Measurements from ENCODE around the gene GMDS.

GMDS gene

DNA sequence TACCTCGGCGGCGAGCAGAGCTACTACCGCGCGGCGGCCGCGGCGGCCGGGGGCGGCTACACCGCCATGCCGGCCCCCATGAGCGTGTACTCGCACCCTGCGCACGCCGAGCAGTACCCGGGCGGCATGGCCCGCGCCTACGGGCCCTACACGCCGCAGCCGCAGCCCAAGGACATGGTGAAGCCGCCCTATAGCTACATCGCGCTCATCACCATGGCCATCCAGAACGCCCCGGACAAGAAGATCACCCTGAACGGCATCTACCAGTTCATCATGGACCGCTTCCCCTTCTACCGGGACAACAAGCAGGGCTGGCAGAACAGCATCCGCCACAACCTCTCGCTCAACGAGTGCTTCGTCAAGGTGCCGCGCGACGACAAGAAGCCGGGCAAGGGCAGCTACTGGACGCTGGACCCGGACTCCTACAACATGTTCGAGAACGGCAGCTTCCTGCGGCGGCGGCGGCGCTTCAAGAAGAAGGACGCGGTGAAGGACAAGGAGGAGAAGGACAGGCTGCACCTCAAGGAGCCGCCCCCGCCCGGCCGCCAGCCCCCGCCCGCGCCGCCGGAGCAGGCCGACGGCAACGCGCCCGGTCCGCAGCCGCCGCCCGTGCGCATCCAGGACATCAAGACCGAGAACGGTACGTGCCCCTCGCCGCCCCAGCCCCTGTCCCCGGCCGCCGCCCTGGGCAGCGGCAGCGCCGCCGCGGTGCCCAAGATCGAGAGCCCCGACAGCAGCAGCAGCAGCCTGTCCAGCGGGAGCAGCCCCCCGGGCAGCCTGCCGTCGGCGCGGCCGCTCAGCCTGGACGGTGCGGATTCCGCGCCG lies 634.7 kb downstream of the GMDS start:
- H3K27me3 ChIP-seq (ENCODE audit: control insufficient read depth in 1 of 2, insufficient read depth in 2 of 2, low read length in 2 of 2): peaks cover 65 to 85% of the 10 kb centered on the region in 2 donors
- no peaks in the 10 kb centered on the region for H3K36me3 ChIP-seq (ENCODE audit: insufficient read depth, low read length)
- H3K27ac ChIP-seq (ENCODE audit: low read depth, low read length): no peak overlapping the region
- peak overlapping the region in 1 of 2 donors; percentile 14 for H3K4me3 ChIP-seq (ENCODE audit: low read depth in 1 of 2, low read length in 2 of 2)
- H3K4me1 ChIP-seq (ENCODE audit: insufficient read depth, low read length): peaks cover 6% of the 10 kb centered on the region
- H3K9me3 ChIP-seq (ENCODE audit: low read length): no peaks in the 10 kb centered on the region
- no peak overlapping the region for H3K9ac ChIP-seq (ENCODE audit: low read length)

GRCh38 chr6:1609648-1610496 lies 635.5 kb downstream of the GMDS start, which contains the start of gene FOXC1:
Gene FOXC1, plus strand, starts transcription at chr6:1609915. Its CDS starts 531 bp downstream, at chr6:1610446.
- Histone ChIP-seq H3K27me3 (ENCODE audit: control insufficient read depth in 1 of 2, insufficient read depth in 2 of 2, low read length in 2 of 2) (peaks cover 67 to 85% of the 10 kb centered on the region in 2 donors), H3K4me1 (ENCODE audit: insufficient read depth, low read length) (peaks cover 6% of the 10 kb centered on the region), H3K4me3 (ENCODE audit: low read depth in 1 of 2, low read length in 2 of 2) (peak within 1 kb of the TSS; percentile 14 to 36), H3K36me3 (ENCODE audit: insufficient read depth, low read length) (no peaks in the 10 kb centered on the region), H3K27ac (ENCODE audit: low read depth, low read length) (peak within 1 kb of the TSS; percentile 20), H3K9me3 (ENCODE audit: low read length) (no peaks in the 10 kb centered on the region), H3K9ac (ENCODE audit: low read length) (no peak within 1 kb of the TSS)

DNA sequence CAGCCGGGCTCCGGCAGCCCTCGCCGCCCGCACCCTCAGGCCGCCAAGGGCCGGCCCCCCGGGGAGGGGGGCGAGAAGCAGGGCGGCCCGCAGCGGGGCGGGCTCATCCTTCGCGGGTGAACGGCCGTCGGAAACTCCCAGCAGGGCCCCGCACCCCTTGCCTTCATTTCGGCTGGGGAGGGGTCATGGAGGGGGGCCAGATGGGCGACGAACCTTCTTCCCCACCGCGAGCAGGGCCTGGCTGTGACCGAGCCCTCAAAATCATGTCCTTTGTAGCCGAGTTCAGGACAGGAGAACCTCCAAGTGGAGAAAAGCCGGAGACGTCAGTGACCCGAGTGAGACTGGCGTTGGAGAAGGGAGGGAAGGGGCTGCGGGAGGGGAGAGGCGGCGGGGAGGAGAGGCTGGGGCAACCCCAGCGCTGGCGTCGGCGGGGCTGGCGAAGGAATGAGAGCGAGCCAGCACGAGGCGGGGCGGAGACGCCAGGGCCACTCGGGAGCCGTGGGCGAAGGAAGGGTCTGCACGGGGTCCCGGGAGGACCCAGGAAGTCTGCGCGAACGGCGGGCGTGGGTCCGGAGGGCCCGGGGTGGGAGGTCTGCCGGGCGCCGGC lies 636.3 kb downstream of the GMDS start:
- Histone ChIP-seq H3K36me3 (ENCODE audit: insufficient read depth, low read length) (no peaks in the 10 kb centered on the region), H3K9ac (ENCODE audit: low read length) (no peak overlapping the region), H3K9me3 (ENCODE audit: low read length) (no peaks in the 10 kb centered on the region), H3K4me3 (ENCODE audit: low read depth in 1 of 2, low read length in 2 of 2) (peak overlapping the region in 1 of 2 donors; percentile 36), H3K4me1 (ENCODE audit: insufficient read depth, low read length) (peaks cover 6% of the 10 kb centered on the region), H3K27me3 (ENCODE audit: control insufficient read depth in 1 of 2, insufficient read depth in 2 of 2, low read length in 2 of 2) (peaks cover 65 to 85% of the 10 kb centered on the region in 2 donors), H3K27ac (ENCODE audit: low read depth, low read length) (no peak overlapping the region)

- no peaks in the 10 kb centered on the region for H3K36me3 ChIP-seq (ENCODE audit: insufficient read depth, low read length)
- H3K27ac ChIP-seq (ENCODE audit: low read depth, low read length): no peak overlapping the region
- H3K9ac ChIP-seq (ENCODE audit: low read length): no peak overlapping the region
- H3K4me1 ChIP-seq (ENCODE audit: insufficient read depth, low read length): peaks cover 6% of the 10 kb centered on the region
- peaks cover 58 to 85% of the 10 kb centered on the region in 2 donors for H3K27me3 ChIP-seq (ENCODE audit: control insufficient read depth in 1 of 2, insufficient read depth in 2 of 2, low read length in 2 of 2)
- H3K9me3 ChIP-seq (ENCODE audit: low read length): no peaks in the 10 kb centered on the region
- no peak overlapping the region for H3K4me3 ChIP-seq (ENCODE audit: low read depth in 1 of 2, low read length in 2 of 2)
Measured at GRCh38 chr6:1608222-1609040, 637.0 kb downstream of the GMDS start.

- Histone ChIP-seq H3K27ac (ENCODE audit: low read depth, low read length) (no peak overlapping the region), H3K9ac (ENCODE audit: low read length) (no peak overlapping the region), H3K4me3 (ENCODE audit: low read depth in 1 of 2, low read length in 2 of 2) (no peak overlapping the region), H3K9me3 (ENCODE audit: low read length) (no peaks in the 10 kb centered on the region), H3K36me3 (ENCODE audit: insufficient read depth, low read length) (no peaks in the 10 kb centered on the region), H3K4me1 (ENCODE audit: insufficient read depth, low read length) (peaks cover 6% of the 10 kb centered on the region), H3K27me3 (ENCODE audit: control insufficient read depth in 1 of 2, insufficient read depth in 2 of 2, low read length in 2 of 2) (peaks cover 50 to 84% of the 10 kb centered on the region in 2 donors)
Measured at GRCh38 chr6:1607516-1608221, 637.7 kb downstream of the GMDS start.

DNA sequence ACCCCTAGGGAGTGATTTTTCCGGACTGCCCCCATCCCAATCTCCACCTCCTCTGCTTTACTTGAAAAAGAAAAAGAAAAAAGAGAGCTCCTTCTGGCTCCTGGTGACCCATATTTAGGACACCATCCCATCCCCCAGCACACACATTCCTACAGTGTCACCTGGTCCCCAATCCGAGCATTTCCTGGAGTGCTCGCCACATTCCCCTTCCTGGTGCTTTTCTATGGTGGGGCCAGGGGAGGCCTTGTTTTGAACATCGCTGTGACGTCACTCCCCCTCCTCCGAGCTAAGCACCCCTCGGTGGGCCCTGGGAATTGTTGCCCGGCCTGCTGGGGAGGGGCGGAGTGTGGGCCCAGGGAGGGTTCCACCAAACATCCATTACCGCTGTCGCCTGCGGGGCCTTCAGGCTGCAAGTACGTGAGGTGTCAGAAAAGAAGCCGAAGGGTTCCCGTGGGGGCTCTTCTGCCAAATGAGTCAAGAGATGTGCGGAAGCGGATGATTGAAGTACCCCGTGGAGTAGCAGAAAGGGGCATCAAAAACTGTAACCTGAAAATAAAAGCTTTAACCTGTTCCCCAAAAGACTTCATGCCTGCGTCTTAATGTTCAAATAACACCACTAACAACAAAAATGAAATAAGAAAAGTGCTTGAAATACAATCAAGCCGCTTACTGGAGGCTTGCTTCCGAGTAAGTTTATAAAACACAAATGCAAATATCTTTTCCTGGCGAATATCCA lies 638.5 kb downstream of the GMDS start:
- peaks cover 43 to 83% of the 10 kb centered on the region in 2 donors for H3K27me3 ChIP-seq (ENCODE audit: control insufficient read depth in 1 of 2, insufficient read depth in 2 of 2, low read length in 2 of 2)
- no peak overlapping the region for H3K9ac ChIP-seq (ENCODE audit: low read length)
- no peak overlapping the region for H3K27ac ChIP-seq (ENCODE audit: low read depth, low read length)
- H3K9me3 ChIP-seq (ENCODE audit: low read length): no peaks in the 10 kb centered on the region
- H3K4me1 ChIP-seq (ENCODE audit: insufficient read depth, low read length): peaks cover under 1% of the 10 kb centered on the region
- no peaks in the 10 kb centered on the region for H3K36me3 ChIP-seq (ENCODE audit: insufficient read depth, low read length)
- H3K4me3 ChIP-seq (ENCODE audit: low read depth in 1 of 2, low read length in 2 of 2): no peak overlapping the region

DNA sequence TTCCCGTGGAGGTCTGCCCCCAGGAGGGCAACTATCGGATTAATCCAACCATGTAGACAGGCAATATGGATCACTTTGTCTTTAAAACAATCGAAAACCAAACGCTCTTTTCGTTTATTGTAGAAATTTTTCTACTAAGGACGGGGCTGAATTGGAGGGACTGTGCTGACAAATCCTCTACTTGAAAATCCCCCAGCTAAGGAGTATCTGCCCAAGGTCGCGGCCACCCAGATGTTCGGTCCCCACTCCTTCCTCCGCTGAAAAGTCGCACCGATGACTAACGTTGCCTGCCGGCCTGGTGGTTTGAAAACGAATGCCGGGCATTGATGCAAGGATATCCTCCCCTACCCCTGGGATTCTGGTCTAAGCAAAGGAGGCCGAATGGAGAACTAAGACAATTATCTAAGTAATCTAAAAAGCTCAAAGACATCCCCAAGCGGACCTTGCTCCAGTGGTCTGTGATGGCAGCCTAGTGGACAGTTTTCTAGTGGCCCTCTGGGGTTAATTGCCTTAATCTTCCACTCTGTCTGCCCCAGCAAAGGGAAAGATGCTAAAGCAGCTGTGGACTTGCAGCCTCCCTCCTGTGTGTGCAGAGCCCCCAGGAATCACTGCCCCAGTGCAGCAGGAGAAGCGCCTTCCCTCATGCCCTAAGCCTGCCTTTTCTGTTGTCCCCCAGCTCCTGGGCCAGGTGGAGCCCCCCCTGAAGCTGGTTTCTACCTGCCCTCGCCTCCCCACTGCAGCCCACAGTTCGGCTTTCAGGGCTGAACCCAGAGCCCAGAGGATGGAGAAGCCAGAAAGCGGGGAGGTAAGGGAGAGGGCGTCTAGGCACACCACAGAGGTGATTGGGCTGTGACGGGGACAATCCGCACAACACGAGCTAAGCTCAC lies 639.3 kb downstream of the GMDS start:
- H3K27ac ChIP-seq (ENCODE audit: low read depth, low read length): no peak overlapping the region

DNA sequence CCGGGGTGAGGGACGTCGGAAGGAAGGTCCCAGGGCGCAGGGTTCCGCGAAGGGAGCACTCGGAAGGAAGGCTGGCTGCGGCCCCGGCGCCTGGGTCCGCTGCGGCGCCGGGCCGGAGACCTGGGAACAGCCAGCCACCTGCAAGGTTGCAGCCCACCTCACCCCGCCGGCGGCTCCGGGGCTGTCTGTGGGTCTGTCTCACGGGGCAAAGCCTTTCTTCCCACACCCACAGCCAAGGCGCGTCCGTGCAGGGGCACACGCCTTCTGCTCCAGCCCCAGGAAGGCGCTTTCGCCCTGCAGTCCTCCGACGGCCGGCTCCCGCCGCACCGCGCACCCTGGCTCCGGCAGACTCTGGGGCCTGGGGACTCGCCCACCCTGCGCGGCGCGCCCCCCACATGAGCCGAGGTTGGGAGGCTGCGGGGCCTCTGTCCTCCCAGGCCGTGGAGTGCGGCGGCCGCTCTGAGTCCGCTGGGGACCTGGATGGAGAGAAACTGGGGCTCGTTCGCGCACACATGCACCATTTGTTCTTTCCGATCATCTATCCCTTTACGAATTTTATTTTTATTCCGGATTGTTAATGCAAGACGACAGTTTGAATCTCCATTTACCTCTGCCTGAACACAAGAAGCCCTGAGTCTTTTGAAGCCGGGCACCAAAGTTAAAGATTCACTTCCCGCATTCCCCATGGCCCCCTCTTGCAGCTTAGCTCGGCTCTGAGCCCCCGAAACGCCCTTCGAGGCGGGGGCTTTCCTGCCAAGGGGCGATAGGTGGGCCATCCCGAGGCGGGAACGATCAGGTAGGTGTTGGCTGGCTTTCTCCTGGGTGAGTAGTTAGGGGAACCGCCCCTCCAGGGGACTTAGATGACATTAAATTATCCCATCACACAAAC lies 640.2 kb downstream of the GMDS start:
- no peaks in the 10 kb centered on the region for H3K4me1 ChIP-seq (ENCODE audit: insufficient read depth, low read length)
- H3K4me3 ChIP-seq (ENCODE audit: low read depth in 1 of 2, low read length in 2 of 2): peak overlapping the region in 1 of 2 donors; percentile 47
- no peak overlapping the region for H3K27ac ChIP-seq (ENCODE audit: low read depth, low read length)
- no peaks in the 10 kb centered on the region for H3K9me3 ChIP-seq (ENCODE audit: low read length)
- no peaks in the 10 kb centered on the region for H3K36me3 ChIP-seq (ENCODE audit: insufficient read depth, low read length)
- no peak overlapping the region for H3K9ac ChIP-seq (ENCODE audit: low read length)
- peaks cover 48 to 83% of the 10 kb centered on the region in 2 donors for H3K27me3 ChIP-seq (ENCODE audit: control insufficient read depth in 1 of 2, insufficient read depth in 2 of 2, low read length in 2 of 2)

More for the DNA sequence above, 639.3 kb downstream of the GMDS start:
- no peaks in the 10 kb centered on the region for H3K9me3 ChIP-seq (ENCODE audit: low read length)
- no peak overlapping the region for H3K4me3 ChIP-seq (ENCODE audit: low read depth in 1 of 2, low read length in 2 of 2)
- H3K27me3 ChIP-seq (ENCODE audit: control insufficient read depth in 1 of 2, insufficient read depth in 2 of 2, low read length in 2 of 2): peaks cover 40 to 86% of the 10 kb centered on the region in 2 donors
- H3K4me1 ChIP-seq (ENCODE audit: insufficient read depth, low read length): no peaks in the 10 kb centered on the region
- no peak overlapping the region for H3K9ac ChIP-seq (ENCODE audit: low read length)
- H3K36me3 ChIP-seq (ENCODE audit: insufficient read depth, low read length): no peaks in the 10 kb centered on the region

All from muscle layer of colon (tissue), 2 donors.